ENCODE results near the gene MBP. TPM values are rescaled to one million over a fixed set of nuclear protein-coding genes. Genes with fewer than 3 reads are reported as not detected.

The MBP gene
- total and polyA plus RNA-seq, 2 donors from 2014 or later = 15.1 to 61.2 TPM

- Histone ChIP-seq H3K4me1 (ENCODE audit: control insufficient read depth in 2 of 3, insufficient read depth in 2 of 3, low read depth in 1 of 3, low read length in 3 of 3) (peaks cover 0 to 5% (median 0%) of the 10 kb centered on the region in 3 donors), H3K4me3 (ENCODE audit: low read length in 3 of 3) (no peak overlapping the region), H3K9me3 (ENCODE audit: control insufficient read depth in 2 of 3, insufficient read depth in 1 of 3, low read length in 3 of 3) (no peaks in the 10 kb centered on the region), H3K27ac (ENCODE audit: low read depth in 2 of 2, low read length in 2 of 2) (no peak overlapping the region), H3K36me3 (ENCODE audit: control insufficient read depth in 2 of 3, insufficient read depth in 3 of 3, low read length in 3 of 3) (no peaks in the 10 kb centered on the region), H3K9ac (ENCODE audit: low read length in 3 of 3) (no peak overlapping the region), H3K27me3 (ENCODE audit: control insufficient read depth, insufficient read depth, low read length) (no peaks in the 10 kb centered on the region)
- intact Hi-C loops (cut with DNase I) = no loop called here
- DNase-seq (no peak), FAIRE-seq (no peak)
- no peak for TF ChIP-seq CTCF (IDR thresholded peaks at IDR 0.05; ENCODE audit: borderline replicate concordance, extremely low read depth, insufficient read depth)
Observed at GRCh38 chr18:77077401-77077800, 55.2 kb downstream of the MBP start.

- DNase-seq = no peak
- H3K27me3 ChIP-seq (ENCODE audit: control insufficient read depth, insufficient read depth, low read length) = no peaks in the 10 kb centered on the region
- peaks cover 0 to 5% (median 0%) of the 10 kb centered on the region in 3 donors for H3K4me1 ChIP-seq (ENCODE audit: control insufficient read depth in 2 of 3, insufficient read depth in 2 of 3, low read depth in 1 of 3, low read length in 3 of 3)
- TF ChIP-seq CTCF (IDR thresholded peaks at IDR 0.05; ENCODE audit: borderline replicate concordance, extremely low read depth, insufficient read depth) = no peak
- intact Hi-C loops (cut with DNase I) = no loop called here
- no peaks in the 10 kb centered on the region for H3K9me3 ChIP-seq (ENCODE audit: control insufficient read depth in 2 of 3, insufficient read depth in 1 of 3, low read length in 3 of 3)
- FAIRE-seq = no peak
- no peak overlapping the region for H3K4me3 ChIP-seq (ENCODE audit: low read length in 3 of 3)
- no peak overlapping the region for H3K27ac ChIP-seq (ENCODE audit: low read depth in 2 of 2, low read length in 2 of 2)
- H3K9ac ChIP-seq (ENCODE audit: low read length in 3 of 3) = no peak overlapping the region
- no peaks in the 10 kb centered on the region for H3K36me3 ChIP-seq (ENCODE audit: control insufficient read depth in 2 of 3, insufficient read depth in 3 of 3, low read length in 3 of 3)
Observed at GRCh38 chr18:77076111-77076510, 56.5 kb downstream of the MBP start.

GRCh38 chr18:77074431-77074830, 58.2 kb downstream of the MBP start:
- no peak for DNase-seq
- no peak for FAIRE-seq
- intact Hi-C loops (cut with DNase I) = no loop called here
- no peak for TF ChIP-seq CTCF (IDR thresholded peaks at IDR 0.05; ENCODE audit: borderline replicate concordance, extremely low read depth, insufficient read depth)
- peaks cover 0 to 3% (median 0%) of the 10 kb centered on the region in 3 donors for H3K4me1 ChIP-seq (ENCODE audit: control insufficient read depth in 2 of 3, insufficient read depth in 2 of 3, low read depth in 1 of 3, low read length in 3 of 3)
- H3K36me3 ChIP-seq (ENCODE audit: control insufficient read depth in 2 of 3, insufficient read depth in 3 of 3, low read length in 3 of 3) = no peaks in the 10 kb centered on the region
- no peaks in the 10 kb centered on the region for H3K27me3 ChIP-seq (ENCODE audit: control insufficient read depth, insufficient read depth, low read length)
- no peaks in the 10 kb centered on the region for H3K9me3 ChIP-seq (ENCODE audit: control insufficient read depth in 2 of 3, insufficient read depth in 1 of 3, low read length in 3 of 3)
- no peak overlapping the region for H3K4me3 ChIP-seq (ENCODE audit: low read length in 3 of 3)
- no peak overlapping the region for H3K9ac ChIP-seq (ENCODE audit: low read length in 3 of 3)
- H3K27ac ChIP-seq (ENCODE audit: low read depth in 2 of 2, low read length in 2 of 2) = no peak overlapping the region
